ENCODE data around the gene YIPF6.
A peak's percentile ranks its signal among the peaks of the same experiment; 100 is the strongest.
"Not testable (repeated sequence)": the region's sequence is repeated elsewhere in the genome, so short reads cannot be mapped to it uniquely, and the experiment has no call there.

YIPF6 gene

GRCh38 chrX:68506649-68507048 lies 7.8 kb downstream of the YIPF6 start:
- Histone ChIP-seq H3K9me3 (ENCODE audit: control insufficient read depth, insufficient read depth, low read depth, low read length) (peaks cover 2% of the 10 kb centered on the region; the same call in 1 of the 2 replicates), H3K27me3 (ENCODE audit: control insufficient read depth, insufficient read depth, low read length) (no peaks in the 10 kb centered on the region), H3K4me3 (ENCODE audit: low read depth, low read length) (no peak overlapping the region), H3K27ac (ENCODE audit: low read depth, low read length) (no peak overlapping the region), H3K4me1 (ENCODE audit: control insufficient read depth, insufficient read depth, low read length) (peaks cover 6% of the 10 kb centered on the region; the same call in 1 of the 2 replicates), H3K36me3 (ENCODE audit: control insufficient read depth, insufficient read depth, low read length) (peaks cover 2% of the 10 kb centered on the region), H3K9ac (ENCODE audit: low read length) (no peak overlapping the region)

- H3K4me3 ChIP-seq (ENCODE audit: low read depth, low read length): no peak overlapping the region
- H3K9ac ChIP-seq (ENCODE audit: low read length): no peak overlapping the region
- H3K36me3 ChIP-seq (ENCODE audit: control insufficient read depth, insufficient read depth, low read length): peaks cover 19% of the 10 kb centered on the region
- no peaks in the 10 kb centered on the region for H3K27me3 ChIP-seq (ENCODE audit: control insufficient read depth, insufficient read depth, low read length)
- peak overlapping the region; percentile 68; the same call in 1 of the 2 replicates for H3K27ac ChIP-seq (ENCODE audit: low read depth, low read length)
- peaks cover 6% of the 10 kb centered on the region; the same call in 1 of the 2 replicates for H3K4me1 ChIP-seq (ENCODE audit: control insufficient read depth, insufficient read depth, low read length)
- no peaks in the 10 kb centered on the region; the same call in 1 of the 2 replicates for H3K9me3 ChIP-seq (ENCODE audit: control insufficient read depth, insufficient read depth, low read depth, low read length)
Measured at GRCh38 chrX:68508799-68509198, 9.9 kb downstream of the YIPF6 start.

GRCh38 chrX:68511255-68511654 lies 12.4 kb downstream of the YIPF6 start:
- Histone ChIP-seq H3K27ac (ENCODE audit: low read depth, low read length) (no peak overlapping the region), H3K36me3 (ENCODE audit: control insufficient read depth, insufficient read depth, low read length) (peaks cover 33% of the 10 kb centered on the region), H3K4me3 (ENCODE audit: low read depth, low read length) (no peak overlapping the region), H3K9ac (ENCODE audit: low read length) (no peak overlapping the region), H3K9me3 (ENCODE audit: control insufficient read depth, insufficient read depth, low read depth, low read length) (no peaks in the 10 kb centered on the region; the same call in 1 of the 2 replicates), H3K4me1 (ENCODE audit: control insufficient read depth, insufficient read depth, low read length) (peaks cover 6% of the 10 kb centered on the region; the same call in 1 of the 2 replicates), H3K27me3 (ENCODE audit: control insufficient read depth, insufficient read depth, low read length) (no peaks in the 10 kb centered on the region)

DNA sequence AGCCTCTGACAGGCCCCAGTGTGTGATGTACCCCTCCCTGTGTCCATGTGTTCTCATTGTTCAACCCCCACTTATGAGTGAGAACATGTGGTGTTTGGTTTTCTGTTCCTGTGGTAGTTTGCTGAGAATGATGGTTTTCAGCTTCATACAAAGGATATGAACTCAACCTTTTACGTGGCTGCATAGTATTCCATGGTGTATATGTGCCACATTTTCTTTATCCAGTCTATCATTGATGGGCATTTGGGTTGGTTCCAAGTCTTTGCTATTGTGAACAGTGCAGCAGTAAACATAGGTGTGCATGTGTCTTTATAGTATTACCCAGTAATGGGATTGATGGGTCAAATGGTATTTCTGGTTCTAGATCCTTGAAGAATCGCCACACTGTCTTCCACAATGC lies 25.8 kb downstream of the YIPF6 start:
- not testable (repeated sequence) for H3K27me3 ChIP-seq (ENCODE audit: control insufficient read depth, insufficient read depth, low read length)
- H3K36me3 ChIP-seq (ENCODE audit: control insufficient read depth, insufficient read depth, low read length): peaks cover 39% of the 10 kb centered on the region

DNA sequence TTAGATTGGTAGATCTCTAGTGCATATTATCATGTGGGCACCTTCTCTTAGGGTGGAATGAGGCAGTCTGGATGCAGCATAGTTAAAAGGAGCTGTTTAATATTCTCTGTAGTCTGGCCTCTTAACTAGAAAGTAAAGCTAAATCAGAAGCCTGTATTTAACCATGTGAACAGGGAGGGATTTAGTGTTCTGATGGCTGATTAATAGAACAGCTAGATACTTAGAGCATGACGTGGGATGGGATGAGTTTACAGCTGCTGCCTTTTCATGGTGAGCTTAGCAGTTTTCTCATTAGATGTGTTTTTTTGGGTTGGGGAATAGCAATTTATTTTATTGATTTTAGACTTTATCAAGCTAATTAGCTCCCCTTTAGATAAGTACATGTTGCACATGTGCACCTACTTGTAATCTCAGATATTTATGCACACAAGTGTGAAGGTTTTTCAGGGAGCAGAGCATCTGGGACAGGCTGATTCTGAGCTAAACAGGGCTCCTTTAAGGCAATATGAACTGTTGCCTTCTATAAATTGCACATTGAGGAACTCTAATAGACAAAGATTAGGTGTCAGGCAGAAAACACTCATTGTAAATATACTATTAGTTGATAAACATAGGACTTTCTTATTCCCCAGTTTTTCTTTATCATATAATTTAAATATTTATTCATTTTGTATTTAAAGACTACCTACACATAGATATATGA lies 34.1 kb downstream of the YIPF6 start:
- Histone ChIP-seq H3K27me3 (ENCODE audit: control insufficient read depth, insufficient read depth, low read length) (no peaks in the 10 kb centered on the region), H3K9me3 (ENCODE audit: control insufficient read depth, insufficient read depth, low read depth, low read length) (no peaks in the 10 kb centered on the region; the same call in 1 of the 2 replicates)

More for the DNA sequence above, 25.8 kb downstream of the YIPF6 start:
- not testable (repeated sequence) for H3K27ac ChIP-seq (ENCODE audit: low read depth, low read length); H3K4me3 ChIP-seq (ENCODE audit: low read depth, low read length); H3K9me3 ChIP-seq (ENCODE audit: control insufficient read depth, insufficient read depth, low read depth, low read length); H3K9ac ChIP-seq (ENCODE audit: low read length); H3K4me1 ChIP-seq (ENCODE audit: control insufficient read depth, insufficient read depth, low read length)

GRCh38 chrX:68533656-68534055 lies 34.8 kb downstream of the YIPF6 start:
- H3K27me3 ChIP-seq (ENCODE audit: control insufficient read depth, insufficient read depth, low read length): no peaks in the 10 kb centered on the region
- H3K4me1 ChIP-seq (ENCODE audit: control insufficient read depth, insufficient read depth, low read length): no peaks in the 10 kb centered on the region
- H3K4me3 ChIP-seq (ENCODE audit: low read depth, low read length): no peak overlapping the region
- H3K9ac ChIP-seq (ENCODE audit: low read length): no peak overlapping the region
- peaks cover 23% of the 10 kb centered on the region for H3K36me3 ChIP-seq (ENCODE audit: control insufficient read depth, insufficient read depth, low read length)
- no peaks in the 10 kb centered on the region; the same call in 1 of the 2 replicates for H3K9me3 ChIP-seq (ENCODE audit: control insufficient read depth, insufficient read depth, low read depth, low read length)
- H3K27ac ChIP-seq (ENCODE audit: low read depth, low read length): no peak overlapping the region

More for the DNA sequence above, 34.1 kb downstream of the YIPF6 start:
- Histone ChIP-seq H3K4me1 (ENCODE audit: control insufficient read depth, insufficient read depth, low read length) (no peaks in the 10 kb centered on the region), H3K36me3 (ENCODE audit: control insufficient read depth, insufficient read depth, low read length) (peaks cover 23% of the 10 kb centered on the region), H3K9ac (ENCODE audit: low read length) (no peak overlapping the region), H3K27ac (ENCODE audit: low read depth, low read length) (no peak overlapping the region), H3K4me3 (ENCODE audit: low read depth, low read length) (no peak overlapping the region)

- Histone ChIP-seq H3K9ac (ENCODE audit: low read length) (no peak overlapping the region), H3K36me3 (ENCODE audit: control insufficient read depth, insufficient read depth, low read length) (peaks cover 23% of the 10 kb centered on the region), H3K4me1 (ENCODE audit: control insufficient read depth, insufficient read depth, low read length) (no peaks in the 10 kb centered on the region), H3K27me3 (ENCODE audit: control insufficient read depth, insufficient read depth, low read length) (no peaks in the 10 kb centered on the region), H3K27ac (ENCODE audit: low read depth, low read length) (no peak overlapping the region), H3K9me3 (ENCODE audit: control insufficient read depth, insufficient read depth, low read depth, low read length) (no peaks in the 10 kb centered on the region; the same call in 1 of the 2 replicates), H3K4me3 (ENCODE audit: low read depth, low read length) (no peak overlapping the region)
Measured at GRCh38 chrX:68534691-68535090, 35.8 kb downstream of the YIPF6 start.

- no peak overlapping the region for H3K4me3 ChIP-seq (ENCODE audit: low read depth, low read length)
- H3K27me3 ChIP-seq (ENCODE audit: control insufficient read depth, insufficient read depth, low read length): no peaks in the 10 kb centered on the region
- peaks cover 6% of the 10 kb centered on the region for H3K9me3 ChIP-seq (ENCODE audit: control insufficient read depth, insufficient read depth, low read depth, low read length)
- H3K27ac ChIP-seq (ENCODE audit: low read depth, low read length): no peak overlapping the region
- no peak overlapping the region for H3K9ac ChIP-seq (ENCODE audit: low read length)
- H3K36me3 ChIP-seq (ENCODE audit: control insufficient read depth, insufficient read depth, low read length): peaks cover 21% of the 10 kb centered on the region
- H3K4me1 ChIP-seq (ENCODE audit: control insufficient read depth, insufficient read depth, low read length): no peaks in the 10 kb centered on the region
Measured at GRCh38 chrX:68536429-68536828, 37.6 kb downstream of the YIPF6 start.

GRCh38 chrX:68536884-68537283 lies 38.0 kb downstream of the YIPF6 start:
- Histone ChIP-seq H3K9me3 (ENCODE audit: control insufficient read depth, insufficient read depth, low read depth, low read length) (peaks cover 10% of the 10 kb centered on the region), H3K36me3 (ENCODE audit: control insufficient read depth, insufficient read depth, low read length) (peaks cover 17% of the 10 kb centered on the region), H3K27ac (ENCODE audit: low read depth, low read length) (no peak overlapping the region), H3K9ac (ENCODE audit: low read length) (no peak overlapping the region), H3K4me1 (ENCODE audit: control insufficient read depth, insufficient read depth, low read length) (no peaks in the 10 kb centered on the region), H3K4me3 (ENCODE audit: low read depth, low read length) (no peak overlapping the region), H3K27me3 (ENCODE audit: control insufficient read depth, insufficient read depth, low read length) (no peaks in the 10 kb centered on the region)

GRCh38 chrX:68550193-68550592 lies 51.3 kb downstream of the YIPF6 start:
- no peaks in the 10 kb centered on the region for H3K4me1 ChIP-seq (ENCODE audit: control insufficient read depth, insufficient read depth, low read length)
- H3K9ac ChIP-seq (ENCODE audit: low read length): no peak overlapping the region
- H3K27me3 ChIP-seq (ENCODE audit: control insufficient read depth, insufficient read depth, low read length): no peaks in the 10 kb centered on the region
- H3K27ac ChIP-seq (ENCODE audit: low read depth, low read length): no peak overlapping the region
- no peaks in the 10 kb centered on the region for H3K9me3 ChIP-seq (ENCODE audit: control insufficient read depth, insufficient read depth, low read depth, low read length)
- no peak overlapping the region for H3K4me3 ChIP-seq (ENCODE audit: low read depth, low read length)
- no peaks in the 10 kb centered on the region for H3K36me3 ChIP-seq (ENCODE audit: control insufficient read depth, insufficient read depth, low read length)

DNA sequence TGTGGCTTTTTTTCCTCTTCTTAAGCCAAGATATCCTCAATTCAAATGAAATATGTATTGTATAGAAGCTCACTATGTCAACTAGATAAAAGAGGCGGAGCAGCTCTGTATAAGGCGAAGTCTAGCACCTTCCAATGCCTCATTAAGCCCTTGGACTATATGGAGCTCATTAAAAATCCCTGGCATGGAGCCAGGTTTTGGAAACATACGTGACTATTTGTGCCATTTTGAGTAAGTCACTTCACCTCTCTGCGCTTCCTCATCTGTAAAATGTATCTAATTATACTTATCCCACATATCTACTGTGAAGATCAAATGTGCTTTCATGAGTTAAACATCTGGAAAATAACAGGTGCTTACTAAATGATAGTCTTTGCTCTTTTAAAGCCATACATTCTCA lies 57.2 kb downstream of the YIPF6 start:
- Histone ChIP-seq H3K4me3 (ENCODE audit: low read depth, low read length) (no peak overlapping the region), H3K36me3 (ENCODE audit: control insufficient read depth, insufficient read depth, low read length) (no peaks in the 10 kb centered on the region), H3K27ac (ENCODE audit: low read depth, low read length) (no peak overlapping the region)

More for the DNA sequence above, 57.2 kb downstream of the YIPF6 start:
- Histone ChIP-seq H3K9me3 (ENCODE audit: control insufficient read depth, insufficient read depth, low read depth, low read length) (peaks cover 15% of the 10 kb centered on the region), H3K9ac (ENCODE audit: low read length) (no peak overlapping the region), H3K27me3 (ENCODE audit: control insufficient read depth, insufficient read depth, low read length) (no peaks in the 10 kb centered on the region), H3K4me1 (ENCODE audit: control insufficient read depth, insufficient read depth, low read length) (no peaks in the 10 kb centered on the region)

Data from HUES6 (cell line).